ENCODE data around the gene MSLN. TPM values are rescaled to one million over a fixed set of nuclear protein-coding genes. Genes with fewer than 3 reads are reported as not detected.

MSLN gene
- polyA plus RNA-seq, 4 donors = 2.3 to 27.1 (median 12.3) TPM

DNA sequence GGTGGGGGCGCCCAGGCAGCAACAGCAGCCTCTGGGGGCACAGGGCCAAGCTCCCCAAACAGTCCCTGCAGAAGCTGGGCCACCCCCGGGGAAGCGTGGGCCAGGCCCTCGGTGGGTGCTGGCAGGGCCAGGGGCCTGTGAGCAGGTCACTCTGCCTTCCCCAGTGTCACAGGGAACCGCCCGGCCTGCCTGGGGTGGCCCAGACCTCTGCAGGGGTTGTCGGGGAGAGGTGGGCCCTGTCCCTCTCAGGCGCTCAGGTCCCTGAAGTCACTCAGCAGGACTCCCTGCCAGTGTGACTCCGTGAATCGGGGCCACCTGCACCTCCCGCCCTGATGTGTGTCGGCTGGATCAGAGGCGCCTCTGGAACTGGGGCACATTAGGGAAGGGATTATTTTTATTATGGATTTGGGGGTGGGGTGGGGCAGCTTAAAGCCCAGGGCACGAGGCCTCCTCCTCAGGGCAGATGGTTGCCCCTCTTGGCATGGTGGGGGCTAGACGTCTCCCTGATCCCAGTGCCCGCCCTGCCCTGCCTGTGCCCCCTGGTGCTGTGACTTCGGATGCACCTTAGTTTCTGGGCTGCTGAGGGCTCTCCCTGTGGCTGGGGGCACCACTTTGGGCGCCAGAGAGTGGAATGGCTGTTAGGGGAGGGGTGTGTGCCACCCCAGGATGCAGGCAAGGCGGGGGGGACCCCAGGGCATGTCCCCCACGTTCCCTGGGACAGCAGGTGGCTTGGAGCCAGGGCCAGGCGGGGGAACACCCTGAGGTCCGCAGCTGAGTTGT, 41.2 kb downstream of the MSLN start:
- no peak for DNase-seq (ENCODE audit: low read depth in 4 of 4, low spot score in 3 of 4)

DNA sequence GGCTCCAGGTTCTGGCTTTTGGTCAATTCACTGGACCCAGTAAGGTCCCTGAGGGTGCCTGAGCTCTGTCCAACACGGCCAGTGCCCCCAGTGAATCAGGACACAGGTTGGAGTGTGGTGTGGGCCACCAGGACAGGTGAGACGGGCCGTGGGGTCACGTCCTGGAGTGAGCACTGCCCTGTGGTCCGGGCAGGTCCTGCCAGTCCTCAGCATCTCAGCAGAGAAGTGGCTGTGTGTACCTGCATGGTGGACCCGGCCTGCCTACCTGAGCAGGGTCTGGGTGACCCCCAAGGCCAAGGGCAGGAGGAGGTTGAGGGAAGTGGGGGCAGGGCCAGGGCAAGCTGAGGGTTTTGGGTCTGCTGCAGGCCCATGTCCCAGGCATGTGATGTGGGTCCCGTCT, 41.9 kb downstream of the MSLN start:
- DNase-seq (ENCODE audit: low read depth in 4 of 4, low spot score in 3 of 4) = no peak

DNA sequence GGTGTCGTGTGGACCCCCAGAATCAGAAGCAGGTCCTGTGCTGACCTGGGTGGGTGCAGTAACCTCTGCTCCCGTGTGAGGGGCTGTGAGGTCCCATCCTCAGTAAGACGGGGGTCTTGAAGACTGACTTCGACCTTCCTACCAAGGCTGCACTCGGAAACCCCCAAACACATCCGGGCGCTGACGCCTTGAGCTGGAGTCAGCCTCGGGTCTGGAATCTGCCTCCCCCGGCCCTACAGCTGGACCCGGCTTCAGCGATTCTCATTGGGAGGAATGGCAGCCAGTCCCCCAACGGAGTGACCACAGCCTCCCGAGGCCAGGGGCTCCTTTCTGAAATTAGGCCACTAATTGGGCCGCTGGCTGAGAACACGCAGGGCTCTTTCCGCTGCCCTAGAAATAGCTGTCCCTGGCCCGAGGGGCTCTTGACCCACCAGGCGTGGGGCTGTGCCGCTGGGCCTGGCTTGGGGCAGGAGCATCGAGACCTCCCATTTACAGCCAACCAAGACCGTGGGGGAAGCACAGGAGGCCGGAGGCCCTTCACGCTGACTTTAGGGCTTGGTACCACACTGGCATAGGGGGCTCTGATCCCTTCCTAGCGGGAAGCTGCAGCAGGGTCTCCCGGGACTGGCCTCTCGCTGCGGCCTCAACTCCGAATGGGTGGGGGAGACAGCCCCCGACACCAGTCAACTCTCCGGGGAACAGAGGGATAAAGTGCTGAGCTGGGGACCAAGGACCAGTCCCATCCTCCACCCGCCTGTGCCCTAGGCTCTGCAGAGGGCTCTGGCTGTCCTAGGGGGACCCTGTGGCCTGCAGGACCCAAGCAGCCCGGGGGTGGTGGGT, 42.6 kb downstream of the MSLN start:
- no peak for DNase-seq (ENCODE audit: low read depth in 4 of 4, low spot score in 3 of 4)

DNA sequence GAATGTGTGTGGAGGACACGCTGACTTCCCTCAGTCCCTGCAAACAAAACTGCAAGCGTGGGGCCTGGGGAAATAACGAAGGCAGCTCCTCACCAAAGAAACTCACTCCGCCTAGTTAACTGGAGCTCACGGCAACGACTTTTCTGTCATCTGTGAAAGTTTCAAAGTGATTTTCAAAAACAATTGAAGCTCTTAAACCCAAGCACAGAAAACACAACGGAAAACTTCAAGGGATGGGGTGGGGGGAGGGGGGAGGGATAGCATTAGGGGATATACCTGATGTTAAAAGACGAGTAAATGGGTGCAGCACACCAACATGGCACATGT, 43.2 kb downstream of the MSLN start:
- DNase-seq (ENCODE audit: low read depth in 4 of 4, low spot score in 3 of 4) = no peak

DNA sequence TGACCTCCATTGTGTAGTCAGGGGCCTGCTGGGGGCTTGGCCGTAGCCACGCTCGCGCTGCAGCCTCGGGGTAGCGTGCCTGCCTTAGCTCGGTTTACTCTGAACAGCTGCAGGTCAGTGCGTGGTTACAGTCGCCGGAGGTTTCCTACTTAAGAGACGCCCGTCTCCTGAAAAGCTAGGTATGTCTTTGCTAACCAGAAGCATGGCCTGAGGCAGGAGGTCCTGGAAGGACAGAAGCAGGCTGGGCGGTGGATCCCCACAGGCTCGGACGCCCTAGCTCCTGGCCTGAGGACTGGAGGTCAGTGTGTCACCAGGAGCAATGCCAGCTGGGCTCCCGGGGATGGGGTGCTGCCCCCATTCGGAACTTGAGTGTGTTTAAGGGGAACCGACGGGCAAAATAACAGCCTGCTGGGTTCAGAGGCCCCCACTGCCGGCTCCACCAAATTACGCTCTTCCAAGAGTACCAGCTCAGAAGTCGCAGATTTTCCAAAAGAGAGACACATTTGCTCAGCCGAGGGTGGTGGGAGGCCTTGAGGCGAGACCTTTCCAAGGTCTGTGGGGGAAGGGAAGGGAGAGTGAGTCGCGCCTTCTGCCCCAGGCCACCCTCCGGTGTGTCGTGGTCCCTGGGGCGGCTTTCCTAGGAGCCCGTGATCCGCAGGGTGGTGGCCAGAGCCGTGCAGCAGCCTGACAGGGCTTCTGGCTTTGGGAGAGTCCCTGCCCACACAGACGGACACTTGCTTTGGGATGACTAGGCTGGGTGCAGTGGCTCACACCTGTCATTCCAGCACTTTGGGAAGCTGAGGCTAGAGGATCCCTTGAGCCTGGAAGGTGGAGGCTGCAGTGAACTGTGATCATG, 43.9 kb downstream of the MSLN start:
- DNase-seq (ENCODE audit: low read depth in 4 of 4, low spot score in 3 of 4) = no peak

DNA sequence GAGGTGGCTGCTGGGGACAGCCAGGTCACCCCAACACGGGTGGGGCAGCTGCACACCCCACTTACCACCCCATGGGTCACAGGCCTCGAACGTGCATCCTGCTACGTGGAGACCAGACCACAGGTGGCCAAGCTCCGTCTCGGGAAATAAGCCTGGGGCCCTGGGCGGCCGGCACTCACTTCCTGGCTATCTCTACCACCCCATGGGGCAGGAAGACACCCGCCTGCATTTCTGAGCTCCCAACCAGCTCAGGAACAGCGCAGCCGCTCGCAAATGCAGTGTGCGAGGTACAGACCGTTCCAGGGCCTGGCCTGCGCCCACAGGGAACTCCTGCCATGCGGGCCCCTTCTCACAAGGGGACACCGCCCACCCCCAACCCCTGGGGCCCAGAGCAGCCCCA, 44.9 kb downstream of the MSLN start:
- no peak for DNase-seq (ENCODE audit: low read depth in 4 of 4, low spot score in 3 of 4)

DNA sequence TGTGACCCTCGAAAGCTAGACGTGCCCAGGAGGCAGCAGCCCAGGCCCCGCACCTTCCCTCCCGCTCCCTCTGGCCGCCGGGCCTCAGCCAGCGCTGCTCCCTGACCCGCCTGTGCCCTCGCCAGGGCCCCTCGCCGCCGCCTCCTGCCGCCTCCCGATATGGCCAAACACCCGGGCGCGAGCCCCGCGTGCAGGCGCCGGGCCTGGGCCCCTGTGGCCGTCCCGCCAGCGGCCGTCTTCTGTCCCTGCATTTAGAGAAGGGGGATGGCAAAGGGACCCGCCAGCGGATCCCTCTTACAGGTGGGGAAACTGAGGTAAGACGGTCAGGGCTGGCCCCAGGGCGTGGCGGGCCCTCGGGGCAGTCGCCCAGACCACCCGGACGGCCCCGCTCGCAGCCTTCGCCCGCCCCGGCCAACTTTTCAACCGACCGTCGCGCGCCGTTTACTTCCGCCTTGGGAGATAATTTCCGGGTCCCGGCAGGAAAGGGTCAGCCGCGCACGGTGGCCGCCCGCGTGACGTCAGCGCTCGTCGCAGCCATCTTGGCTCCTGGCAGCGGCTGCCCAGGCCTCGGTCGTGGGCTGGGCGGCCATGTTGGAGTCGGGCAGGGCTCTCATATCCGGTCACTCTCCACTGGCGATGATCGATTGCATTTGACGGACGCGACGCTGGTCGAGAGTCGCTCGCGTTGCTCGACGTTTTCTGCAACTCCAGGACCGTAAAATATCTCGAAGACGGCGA, 47.0 kb downstream of the MSLN start:
- peak; percentile 67 to 82 (median 76) for DNase-seq (ENCODE audit: low read depth in 4 of 4, low spot score in 3 of 4)

DNA sequence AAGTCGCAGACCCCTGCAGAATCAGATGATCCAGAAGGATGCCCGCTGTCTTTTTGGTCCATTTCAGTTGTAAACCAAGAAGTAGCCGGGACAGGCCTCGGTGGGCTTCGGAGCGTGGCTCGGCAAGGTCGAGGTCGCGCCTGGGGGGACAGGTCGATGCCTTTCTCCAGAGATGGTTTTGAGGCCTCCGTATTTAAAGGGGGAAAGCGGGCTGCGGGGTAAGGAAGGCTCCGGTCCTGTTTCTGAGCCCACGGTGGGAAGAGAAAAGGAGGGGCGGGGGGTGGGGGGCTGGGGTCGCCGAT, 47.5 kb downstream of the MSLN start:
- DNase-seq (ENCODE audit: low read depth in 4 of 4, low spot score in 3 of 4) = no peak

DNA sequence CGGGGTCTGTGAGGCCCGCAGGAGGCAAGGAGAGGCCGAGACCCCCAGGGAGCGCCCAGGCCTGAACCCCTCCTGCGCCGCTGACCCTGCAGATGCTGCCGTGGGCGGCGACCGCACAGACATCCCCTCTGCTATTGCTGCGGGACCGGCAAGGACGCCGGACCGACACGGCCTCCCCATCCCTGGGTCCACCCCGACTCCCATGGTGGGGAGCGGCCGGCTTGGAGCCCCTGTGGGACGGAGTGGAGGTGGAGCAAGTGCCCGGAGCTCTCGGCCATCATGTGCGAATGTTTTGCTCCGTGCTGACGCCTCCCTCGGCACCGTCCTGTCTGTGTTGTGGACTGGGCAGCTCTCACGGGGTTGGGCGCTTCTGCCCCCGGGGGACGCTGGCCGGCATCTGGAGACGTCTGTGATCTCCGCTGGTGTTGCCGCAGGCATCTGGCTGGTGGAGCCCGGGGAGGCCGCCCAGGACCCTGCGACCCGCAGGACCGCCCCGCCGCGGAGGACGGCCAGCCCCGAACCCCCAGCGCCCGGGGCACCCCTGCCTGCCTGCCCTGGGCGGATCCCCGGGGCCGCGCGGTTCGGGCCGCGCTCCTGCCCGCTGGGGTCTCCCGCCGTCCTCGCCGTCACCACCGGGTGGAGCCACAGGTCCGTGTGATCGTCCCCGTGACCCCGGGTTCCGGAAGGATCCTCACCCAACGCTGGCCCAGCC, 52.8 kb downstream of the MSLN start:
- DNase-seq (ENCODE audit: low read depth in 4 of 4, low spot score in 3 of 4) = no peak

DNA sequence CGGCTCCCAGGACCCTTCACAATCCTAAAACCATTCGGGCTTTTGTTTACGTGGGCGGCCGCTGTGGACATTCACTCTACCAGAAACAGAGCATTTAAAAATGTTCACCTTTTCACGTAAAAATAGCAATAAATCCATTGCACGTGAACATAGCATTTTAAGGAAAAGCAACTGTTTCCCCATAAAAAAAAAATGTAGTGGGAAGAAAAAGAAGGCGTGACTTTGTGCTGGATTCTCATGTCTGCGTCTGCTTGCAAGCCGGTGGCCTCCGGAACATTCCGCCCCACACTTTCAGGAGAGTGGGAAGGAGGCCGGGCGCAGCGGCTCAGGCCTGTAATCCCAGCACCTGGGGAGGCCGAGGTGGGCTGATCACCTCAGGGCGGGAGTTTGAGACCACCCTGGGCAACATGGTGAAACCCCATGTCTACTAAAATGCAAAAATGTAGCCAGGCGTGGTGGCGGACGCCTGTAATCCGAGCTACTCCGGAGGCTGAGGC, 53.4 kb downstream of the MSLN start:
- DNase-seq (ENCODE audit: low read depth in 4 of 4, low spot score in 3 of 4) = no peak

DNA sequence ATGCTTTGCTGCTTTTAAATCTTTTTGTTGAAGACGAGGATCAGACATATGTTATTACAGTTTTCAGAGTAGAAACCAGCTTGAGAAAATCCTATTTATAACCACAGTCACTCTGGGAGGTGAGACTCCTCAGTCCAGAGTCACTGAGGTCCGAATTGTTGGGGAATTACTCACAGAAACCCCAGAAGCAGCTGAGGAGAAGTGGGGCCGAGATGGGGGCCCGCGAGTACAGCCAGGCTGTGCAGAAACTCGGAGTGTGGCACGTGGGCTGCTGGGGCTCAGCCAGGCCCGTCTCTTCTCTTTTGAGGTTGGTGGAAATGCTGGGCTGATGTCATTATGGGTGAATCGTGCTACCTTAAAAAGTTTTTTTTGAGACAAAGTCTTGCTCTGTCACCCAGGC, 54.4 kb downstream of the MSLN start:
- DNase-seq (ENCODE audit: low read depth in 4 of 4, low spot score in 3 of 4) = no peak

DNA sequence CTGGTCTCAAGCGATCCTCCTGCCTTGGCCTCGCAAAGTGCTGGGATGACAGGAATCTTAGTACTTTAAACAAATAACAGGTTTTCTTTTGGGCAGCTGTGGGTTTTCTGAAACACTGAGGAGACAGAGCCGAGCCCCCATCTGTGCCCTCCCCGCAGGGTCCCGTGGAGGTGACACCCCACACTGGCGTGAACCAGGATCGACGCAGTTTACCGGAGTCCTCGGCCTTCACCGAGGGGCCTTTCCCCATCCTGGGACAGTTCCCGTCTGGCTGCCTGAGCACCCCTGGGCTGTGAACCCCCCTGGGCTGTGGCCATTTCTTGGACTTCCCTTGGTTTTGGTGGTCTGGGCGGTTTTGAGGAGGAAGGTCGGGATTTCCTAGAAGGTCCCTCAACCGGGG, 55.3 kb downstream of the MSLN start:
- no peak for DNase-seq (ENCODE audit: low read depth in 4 of 4, low spot score in 3 of 4)

DNA sequence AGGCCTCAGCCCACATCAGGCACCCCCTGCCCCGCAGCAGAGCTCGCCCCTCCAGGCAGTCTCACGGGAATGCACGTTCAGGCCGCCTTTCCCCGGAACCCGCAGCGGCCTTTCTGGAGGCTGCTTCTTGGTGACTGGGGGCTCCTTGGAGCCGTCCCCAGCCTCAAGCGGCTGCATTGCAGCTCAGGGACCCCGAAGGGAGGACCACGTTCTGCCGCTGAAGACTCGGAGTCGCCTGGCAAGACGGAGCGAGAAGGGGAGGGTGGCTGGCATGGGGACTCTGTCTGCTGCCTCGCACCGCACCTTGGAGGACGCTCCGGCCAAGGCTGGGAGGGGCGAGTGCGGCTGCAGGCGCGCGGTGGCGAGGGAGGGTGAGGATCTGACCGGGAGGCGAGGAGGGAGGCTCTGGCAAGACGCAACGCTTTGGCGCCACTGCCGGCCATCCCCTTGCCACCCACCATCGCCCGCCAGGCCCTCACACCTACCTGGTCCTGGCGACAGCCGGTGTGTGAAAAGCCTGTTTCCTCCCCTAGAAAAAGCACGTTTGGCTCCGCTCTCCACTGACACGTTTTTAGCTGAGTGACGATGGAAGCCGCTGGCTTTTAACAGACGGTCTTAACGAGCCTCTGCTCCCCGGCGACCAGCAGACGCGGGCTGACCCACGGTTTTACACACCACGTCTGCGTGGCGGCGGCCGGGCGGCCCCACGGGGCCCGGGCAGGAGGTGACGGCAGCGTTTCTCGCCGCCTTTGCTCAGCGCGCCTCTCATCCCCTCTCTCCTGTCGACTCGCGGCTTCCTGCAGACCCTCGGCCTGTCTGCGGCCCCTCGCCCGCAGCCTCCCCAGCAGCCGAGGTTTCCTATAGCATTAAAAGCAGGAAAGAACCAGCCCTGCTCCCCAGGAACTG, 56.7 kb downstream of the MSLN start:
- no peak for DNase-seq (ENCODE audit: low read depth in 4 of 4, low spot score in 3 of 4)

DNA sequence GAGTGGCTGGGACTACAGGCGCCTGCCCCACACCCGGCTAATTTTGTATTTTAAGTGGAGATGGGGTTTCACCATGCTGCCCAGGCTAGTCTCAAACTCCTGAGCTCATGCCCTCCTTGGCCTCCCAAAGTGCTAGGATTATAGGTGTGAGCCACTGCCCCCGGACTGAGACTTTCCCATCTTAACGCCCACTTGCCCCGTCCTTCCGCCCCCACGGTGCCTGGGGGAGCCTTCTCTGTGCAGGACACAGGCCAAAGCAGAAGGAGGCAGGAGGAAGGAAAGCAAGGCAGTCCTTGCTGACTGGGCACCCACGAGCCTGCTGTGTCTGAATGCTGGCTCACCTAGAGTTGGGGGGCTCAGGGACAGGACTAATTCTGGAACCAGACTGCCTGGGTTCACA, 57.6 kb downstream of the MSLN start:
- no peak for DNase-seq (ENCODE audit: low read depth in 4 of 4, low spot score in 3 of 4)

Other genes starting within 250 kb of the MSLN start
- gene CAPN15, start 233.0 kb upstream of the MSLN start, polyA plus RNA-seq (ENCODE audit: insufficient read length in 4 of 4) = 10 to 100 TPM; 16.2 to 36.6 (median 23.5) TPM
- 10 to 100 TPM in 1 of 4 donors, 1 to 10 TPM in 2, under 1 TPM in 1; 0.59 to 21.7 (median 8.6) TPM for gene PRR35, start 200.3 kb upstream of the MSLN start, polyA plus RNA-seq (ENCODE audit: insufficient read length in 4 of 4)
- 10 to 100 TPM in 1 of 4 donors, 1 to 10 TPM in 3; 2.7 to 10.3 (median 5.8) TPM for gene NHLRC4, start 193.7 kb upstream of the MSLN start, polyA plus RNA-seq (ENCODE audit: insufficient read length in 4 of 4)
- gene PIGQ, start 190.8 kb upstream of the MSLN start, polyA plus RNA-seq (ENCODE audit: insufficient read length in 4 of 4) = 10 to 100 TPM; 28.0 to 89.7 (median 50.2) TPM
- 10 to 100 TPM; 12.4 to 32.9 (median 16.1) TPM for gene RAB40C, start 170.7 kb upstream of the MSLN start, polyA plus RNA-seq (ENCODE audit: insufficient read length in 4 of 4)
- 1 to 10 TPM in 3 of 4 donors, under 1 TPM in 1; 0.82 to 3.5 (median 1.1) TPM for gene WFIKKN1, start 129.7 kb upstream of the MSLN start, polyA plus RNA-seq (ENCODE audit: insufficient read length in 4 of 4)
- gene METTL26, start 124.4 kb upstream of the MSLN start, polyA plus RNA-seq (ENCODE audit: insufficient read length in 4 of 4) = 10 to 100 TPM; 44.5 to 67.1 (median 45.4) TPM
- gene MCRIP2, start 118.9 kb upstream of the MSLN start, polyA plus RNA-seq (ENCODE audit: insufficient read length in 4 of 4) = 10 to 100 TPM in 3 of 4 donors, 1 to 10 TPM in 1; 3.5 to 30.3 (median 15.3) TPM
- 10 to 100 TPM; 26.1 to 76.2 (median 35.0) TPM for gene WDR90, start 111.4 kb upstream of the MSLN start, polyA plus RNA-seq (ENCODE audit: insufficient read length in 4 of 4)
- 100 to 1,000 TPM in 1 of 4 donors, 10 to 100 TPM in 3; 56.9 to 127 (median 63.7) TPM for gene RHOT2, start 92.6 kb upstream of the MSLN start, polyA plus RNA-seq (ENCODE audit: insufficient read length in 4 of 4)
- 1 to 10 TPM in 3 of 4 donors, under 1 TPM in 1; 0.91 to 2.8 (median 1.1) TPM for gene RHBDL1, start 85.1 kb upstream of the MSLN start, polyA plus RNA-seq (ENCODE audit: insufficient read length in 4 of 4)
- gene STUB1, start 80.3 kb upstream of the MSLN start, polyA plus RNA-seq (ENCODE audit: insufficient read length in 4 of 4) = 100 to 1,000 TPM in 2 of 4 donors, 10 to 100 TPM in 2; 84.9 to 143 (median 105) TPM
- gene JMJD8, start 76.4 kb upstream of the MSLN start, polyA plus RNA-seq (ENCODE audit: insufficient read length in 4 of 4) = 10 to 100 TPM; 44.5 to 67.9 (median 60.9) TPM
- 10 to 100 TPM in 1 of 4 donors, 1 to 10 TPM in 3; 8.4 to 15.0 (median 9.9) TPM for gene WDR24, start 70.3 kb upstream of the MSLN start, polyA plus RNA-seq (ENCODE audit: insufficient read length in 4 of 4)
- 1 to 10 TPM in 2 of 4 donors, under 1 TPM in 2; 0.79 to 2.0 (median 1.2) TPM for gene FBXL16, start 54.9 kb upstream of the MSLN start, polyA plus RNA-seq (ENCODE audit: insufficient read length in 4 of 4)
- 10 to 100 TPM in 2 of 4 donors, 1 to 10 TPM in 2; 5.2 to 12.1 (median 9.2) TPM for gene METRN, start 45.6 kb upstream of the MSLN start, polyA plus RNA-seq (ENCODE audit: insufficient read length in 4 of 4)
- gene ANTKMT, start 39.6 kb upstream of the MSLN start, polyA plus RNA-seq (ENCODE audit: insufficient read length in 4 of 4) = 10 to 100 TPM in 3 of 4 donors, 1 to 10 TPM in 1; 8.9 to 28.2 (median 10.8) TPM
- 1 to 10 TPM in 3 of 4 donors, under 1 TPM in 1; 0.86 to 3.5 (median 2.2) TPM for gene CCDC78, start 34.3 kb upstream of the MSLN start, polyA plus RNA-seq (ENCODE audit: insufficient read length in 4 of 4)
- 1 to 10 TPM; 2.4 to 7.9 (median 4.1) TPM for gene HAGHL, start 33.6 kb upstream of the MSLN start, polyA plus RNA-seq (ENCODE audit: insufficient read length in 4 of 4)
- gene CIAO3, start 19.7 kb upstream of the MSLN start, polyA plus RNA-seq (ENCODE audit: insufficient read length in 4 of 4) = 10 to 100 TPM; 15.8 to 31.2 (median 22.2) TPM
- 10 to 100 TPM in 3 of 4 donors, 1 to 10 TPM in 1; 8.5 to 16.5 (median 10.5) TPM for gene RPUSD1, start 27.6 kb downstream of the MSLN start, polyA plus RNA-seq (ENCODE audit: insufficient read length in 4 of 4)
- 10 to 100 TPM; 19.9 to 48.6 (median 23.0) TPM for gene CHTF18, start 27.9 kb downstream of the MSLN start, polyA plus RNA-seq (ENCODE audit: insufficient read length in 4 of 4)
- under 1 TPM in 2 of 4 donors, not detected in 2; 0.15 to 0.46 TPM for gene GNG13, start 40.0 kb downstream of the MSLN start, polyA plus RNA-seq (ENCODE audit: insufficient read length in 4 of 4)
- gene LMF1, start 210.2 kb downstream of the MSLN start, polyA plus RNA-seq (ENCODE audit: insufficient read length in 4 of 4) = 10 to 100 TPM; 12.2 to 25.4 (median 16.9) TPM
- 1 to 10 TPM; 3.4 to 4.8 (median 3.6) TPM for gene SOX8, start 221.0 kb downstream of the MSLN start, polyA plus RNA-seq (ENCODE audit: insufficient read length in 4 of 4)

Data from left renal pelvis (tissue), 4 donors.